NB4 (cell line): ENCODE measurements around the gene TMBIM4.
A peak's percentile ranks its signal among the peaks of the same experiment; 100 is the strongest.

Source experiments
- CTCF ChIP-seq: IDR thresholded peaks from one replicate; pipeline ENCODE4 v1.5.1; 2012; ENCODE audit warnings: low read depth, low read length
- MYC ChIP-seq: IDR thresholded peaks from 2 replicates; pipeline ENCODE4 v1.6.1; 2011; ENCODE audit warnings: low read depth, low read length
- POLR2A ChIP-seq: IDR thresholded peaks from 2 replicates; pipeline ENCODE4 v1.6.1; 2011; ENCODE audit warnings: mild to moderate bottlenecking; ENCODE audit not compliant: insufficient read length; ENCODE audit errors: extremely low read depth
- TF ChIP-seq, protein P1 (sequence below): IDR thresholded peaks from 2 replicates; pipeline ENCODE4 v1.6.1; 2011; ENCODE audit warnings: low read depth, low read length

DNA sequence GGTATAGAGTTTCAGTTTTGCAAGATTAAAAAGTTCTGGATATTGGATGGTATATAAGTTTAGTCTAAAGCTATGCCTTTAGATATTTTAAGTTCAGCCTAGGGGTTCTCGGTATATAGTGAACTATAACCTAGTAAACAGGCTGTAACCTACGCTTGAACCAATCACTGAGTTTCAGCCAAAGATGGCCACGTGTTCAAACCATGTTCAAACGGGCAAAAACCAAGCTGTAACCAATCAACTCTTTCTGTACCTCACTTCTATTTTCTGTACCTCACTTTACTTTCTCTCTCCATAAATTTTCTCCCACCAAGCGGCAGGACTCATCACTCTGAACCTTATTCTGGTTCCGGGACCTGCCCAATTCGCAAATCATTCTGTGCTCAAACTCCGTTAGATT, 1.4 kb downstream of the TMBIM4 start:
- TF ChIP-seq CTCF = no peak
- TF ChIP-seq, protein P1, sequence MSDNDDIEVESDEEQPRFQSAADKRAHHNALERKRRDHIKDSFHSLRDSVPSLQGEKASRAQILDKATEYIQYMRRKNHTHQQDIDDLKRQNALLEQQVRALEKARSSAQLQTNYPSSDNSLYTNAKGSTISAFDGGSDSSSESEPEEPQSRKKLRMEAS = peak; percentile 86
- TF ChIP-seq POLR2A = no peak
- peak; percentile 37; the same call in 1 of the 2 replicates for TF ChIP-seq MYC
